Measurements from ENCODE around the gene PLEKHG3.

DNA sequence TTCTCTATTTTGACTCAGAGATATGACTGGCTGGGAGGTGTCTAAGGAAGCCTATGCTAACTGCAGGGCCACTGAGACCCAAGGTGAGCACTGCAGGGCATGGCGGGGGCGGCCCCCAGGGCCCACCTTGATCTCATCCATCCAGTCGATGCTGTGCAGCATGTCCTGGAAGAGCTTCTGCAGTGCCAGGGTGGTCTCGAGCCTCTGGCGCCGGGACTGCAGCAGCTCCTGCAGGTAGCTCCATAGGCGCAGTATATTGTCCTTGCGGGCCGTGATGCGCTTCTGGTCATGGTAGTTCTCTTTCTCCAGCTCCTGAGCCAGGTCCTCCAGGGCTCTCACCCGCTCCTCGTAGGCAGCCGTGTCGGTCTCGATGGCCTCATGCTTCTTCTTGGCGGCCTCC, 91.0 kb downstream of the PLEKHG3 start:
- TF ChIP-seq POLR2A (IDR thresholded peaks at IDR 0.05) (no peak), EP300 (IDR thresholded peaks at IDR 0.05; ENCODE audit: low read depth) (no peak)
- TF ChIP-seq, protein P1, sequence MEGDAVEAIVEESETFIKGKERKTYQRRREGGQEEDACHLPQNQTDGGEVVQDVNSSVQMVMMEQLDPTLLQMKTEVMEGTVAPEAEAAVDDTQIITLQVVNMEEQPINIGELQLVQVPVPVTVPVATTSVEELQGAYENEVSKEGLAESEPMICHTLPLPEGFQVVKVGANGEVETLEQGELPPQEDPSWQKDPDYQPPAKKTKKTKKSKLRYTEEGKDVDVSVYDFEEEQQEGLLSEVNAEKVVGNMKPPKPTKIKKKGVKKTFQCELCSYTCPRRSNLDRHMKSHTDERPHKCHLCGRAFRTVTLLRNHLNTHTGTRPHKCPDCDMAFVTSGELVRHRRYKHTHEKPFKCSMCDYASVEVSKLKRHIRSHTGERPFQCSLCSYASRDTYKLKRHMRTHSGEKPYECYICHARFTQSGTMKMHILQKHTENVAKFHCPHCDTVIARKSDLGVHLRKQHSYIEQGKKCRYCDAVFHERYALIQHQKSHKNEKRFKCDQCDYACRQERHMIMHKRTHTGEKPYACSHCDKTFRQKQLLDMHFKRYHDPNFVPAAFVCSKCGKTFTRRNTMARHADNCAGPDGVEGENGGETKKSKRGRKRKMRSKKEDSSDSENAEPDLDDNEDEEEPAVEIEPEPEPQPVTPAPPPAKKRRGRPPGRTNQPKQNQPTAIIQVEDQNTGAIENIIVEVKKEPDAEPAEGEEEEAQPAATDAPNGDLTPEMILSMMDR (IDR thresholded peaks at IDR 0.05): no peak
